Activated T-cell treated with anti-CD3 and anti-CD28 coated beads for 1 hour (primary cell): ENCODE measurements around the gene MTIF2.
"Not testable (repeated sequence)": the region's sequence is repeated elsewhere in the genome, so short reads cannot be mapped to it uniquely, and the experiment has no call there.

ENCODE experiments used
- DNase-seq: peaks from one replicate; pipeline ENCODE4 v3.0.0-alpha.2; 2020; ENCODE audit warnings: low read depth

MTIF2 gene

DNA sequence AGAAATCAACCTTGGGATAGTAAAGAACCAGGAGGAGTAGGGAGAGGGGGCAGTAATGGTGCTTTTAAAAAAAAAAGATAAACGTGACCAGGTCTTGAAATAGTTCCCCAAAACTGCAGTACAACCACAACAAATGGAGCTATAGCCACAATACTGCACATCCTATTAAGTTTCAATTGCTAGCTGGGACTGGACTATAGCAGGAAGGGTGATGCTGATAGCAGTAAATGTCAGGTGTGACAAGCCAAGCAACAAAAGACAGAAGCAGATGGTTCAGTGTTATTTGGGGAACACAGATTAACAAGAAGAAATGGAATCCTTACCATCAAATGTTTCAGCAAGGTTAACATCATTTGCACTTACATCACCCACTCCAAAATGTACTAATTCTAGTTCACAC, 26.4 kb downstream of the MTIF2 start:
- no peak for DNase-seq

GRCh38 chr2:55241582-55241981, 27.4 kb downstream of the MTIF2 start:
- not testable (repeated sequence) for DNase-seq

DNA sequence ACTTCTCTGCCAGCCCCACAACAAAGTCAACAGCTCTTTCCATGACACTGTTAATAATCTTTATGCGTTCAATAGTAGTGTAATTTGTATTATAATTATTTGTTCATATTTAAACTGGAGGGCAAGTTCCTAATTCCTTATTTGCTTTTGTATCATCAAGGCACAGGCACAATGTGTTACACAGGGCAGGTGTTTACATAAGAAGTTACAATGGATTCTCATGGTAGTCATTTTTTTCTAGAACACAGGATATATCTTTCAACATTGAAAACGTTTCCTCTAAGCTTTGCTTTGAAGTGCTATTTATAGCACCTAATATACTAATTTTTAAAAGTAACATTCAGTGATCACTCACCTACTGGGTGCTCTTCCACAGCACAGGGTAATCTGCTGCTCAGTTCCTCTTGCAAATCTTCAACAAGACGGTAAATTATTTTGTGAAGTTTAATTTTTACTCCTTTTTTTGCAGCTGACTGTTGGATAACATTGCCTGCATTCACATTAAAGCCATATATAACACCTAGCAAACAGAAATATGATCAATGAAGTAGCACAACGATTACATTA, 29.3 kb downstream of the MTIF2 start:
- no peak for DNase-seq

DNA sequence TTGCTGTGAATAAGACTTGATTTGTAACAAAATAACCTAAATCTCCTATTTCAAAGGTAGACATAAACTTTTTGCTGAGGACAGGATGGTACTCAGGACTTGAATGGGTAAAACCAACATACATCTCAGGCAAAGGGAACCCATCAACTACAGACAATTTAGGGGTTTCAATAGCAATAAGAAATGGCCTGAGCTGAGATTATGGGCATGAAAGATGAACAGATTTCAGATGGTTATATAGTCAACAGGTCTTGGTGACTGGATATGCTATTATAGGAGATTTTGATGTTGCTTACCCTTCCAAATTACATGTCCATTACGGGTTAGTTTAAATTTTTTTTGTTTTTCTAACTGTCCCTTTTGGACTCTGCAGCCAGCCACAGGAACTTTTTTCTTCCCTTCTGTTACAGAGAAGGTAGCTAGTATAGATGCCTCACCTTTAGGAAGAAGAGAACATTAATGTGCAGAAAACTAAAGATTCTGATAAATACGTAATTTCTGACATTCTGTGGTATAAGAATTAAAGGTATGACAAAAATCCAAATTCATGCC, 32.0 kb downstream of the MTIF2 start:
- no peak for DNase-seq

DNA sequence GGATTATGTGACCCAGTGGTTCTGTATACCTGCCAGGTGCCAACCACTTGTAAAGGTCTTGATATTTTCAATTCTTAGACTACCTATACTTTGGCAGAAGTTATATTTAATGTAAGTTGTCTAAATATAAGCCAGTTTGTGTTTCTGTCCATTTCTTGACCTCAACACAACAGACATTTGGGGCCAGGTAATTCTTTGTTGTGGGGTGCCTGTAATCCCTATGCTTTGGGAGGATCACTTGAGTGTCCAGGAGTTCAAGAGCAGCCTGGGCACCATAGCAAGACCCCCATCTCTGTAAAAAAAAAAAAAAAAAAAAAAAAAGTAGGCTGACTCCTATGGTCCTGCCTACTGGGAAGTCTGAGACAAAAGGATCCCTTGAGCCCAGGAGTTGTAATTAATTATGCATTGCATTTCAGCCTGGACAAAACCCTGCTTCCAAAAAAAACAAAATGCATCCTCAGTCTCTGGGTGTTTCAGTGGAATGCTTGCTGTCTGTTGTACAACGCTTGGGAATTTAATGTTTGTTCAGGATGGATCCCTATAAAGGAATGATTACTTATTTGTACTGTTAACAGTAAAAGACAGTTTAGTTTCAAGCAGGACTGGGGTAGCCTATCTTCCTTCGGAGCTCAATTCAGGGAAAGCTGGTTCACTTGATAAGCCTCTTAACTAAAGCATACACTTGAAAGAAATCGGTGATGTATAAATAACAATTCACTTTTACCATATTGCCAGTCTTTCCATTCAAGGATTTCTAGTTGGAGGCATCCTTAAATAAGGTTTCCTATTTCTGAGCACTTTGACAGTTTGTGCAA, 33.1 kb downstream of the MTIF2 start:
- no peak for DNase-seq

- DNase-seq, result no peak
These were observed 35.4 kb downstream of the MTIF2 start for GRCh38 chr2:55233658-55233940.

DNA sequence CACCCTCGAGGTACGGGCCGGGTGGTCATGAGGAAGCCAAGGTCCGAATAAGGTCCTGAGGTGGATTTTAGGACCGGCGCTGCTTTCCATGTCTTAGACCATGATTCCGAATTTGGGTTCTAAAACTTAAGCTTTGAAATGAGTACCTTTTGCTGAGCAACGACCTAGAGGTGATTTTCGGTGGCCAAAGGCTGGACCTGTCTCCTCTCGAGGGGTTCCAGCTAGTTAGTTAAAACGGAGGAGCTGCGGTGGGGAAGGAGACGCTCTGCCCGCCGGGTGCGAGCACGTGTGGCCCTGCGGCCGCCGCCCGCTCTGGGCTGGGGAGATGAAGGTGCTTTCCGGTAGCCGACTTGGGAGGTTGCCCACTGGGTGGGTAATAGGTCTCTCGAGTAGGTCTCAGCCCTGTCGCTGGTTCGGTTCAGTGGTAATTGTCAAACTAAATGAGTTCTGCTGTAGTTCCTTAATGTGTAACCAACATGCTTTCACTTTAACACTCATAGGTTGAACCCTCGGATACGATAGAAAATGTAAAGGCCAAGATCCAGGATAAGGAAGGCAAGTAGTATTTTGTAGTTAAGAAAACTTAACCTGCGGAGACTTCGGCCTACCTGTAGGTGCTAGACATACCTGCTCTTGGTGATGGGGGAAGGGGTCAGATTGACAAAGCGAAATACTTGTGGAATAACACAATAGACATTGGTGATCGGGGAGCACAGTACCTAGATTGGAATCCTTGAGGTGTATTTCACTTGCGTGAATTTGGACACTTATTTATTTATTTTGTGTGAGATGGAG, 36.0 kb downstream of the MTIF2 start:
- DNase-seq, result peak; percentile 32

- DNase-seq, result peak; percentile 94
These were observed 36.8 kb downstream of the MTIF2 start, which contains the start of the genes CLHC1 and RPS27A for GRCh38 chr2:55232084-55232862. Gene CLHC1 (minus strand): TSS chr2:55232293. CDS start chr2:55222411, 9,882 bp downstream. Gene RPS27A (plus strand): TSS chr2:55232688. CDS start chr2:55232825, 137 bp downstream.

- no peak for DNase-seq
These were observed 37.4 kb downstream of the MTIF2 start for GRCh38 chr2:55231546-55232083.

GRCh38 chr2:55230551-55230950, 38.5 kb downstream of the MTIF2 start:
- no peak for DNase-seq

DNA sequence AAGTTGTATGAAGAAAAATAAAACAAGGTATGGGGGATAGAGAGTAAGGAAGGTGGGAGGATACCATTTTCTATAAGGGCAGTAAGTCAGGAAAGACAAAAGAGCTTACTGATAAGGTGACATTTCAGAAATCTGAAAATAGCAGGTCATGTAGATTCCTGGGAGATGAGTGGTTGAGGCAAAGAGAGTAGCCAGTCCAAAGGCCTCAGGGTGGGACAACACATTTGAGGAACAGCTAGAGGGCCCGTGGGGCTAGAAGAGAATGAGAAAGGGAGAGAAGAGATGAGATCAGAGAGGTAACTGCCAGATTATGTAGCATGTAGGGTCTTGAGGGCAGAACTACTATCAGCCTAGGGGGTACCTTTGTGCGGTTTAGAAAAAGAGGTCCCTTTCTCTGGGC, 39.8 kb downstream of the MTIF2 start:
- DNase-seq, result no peak

GRCh38 chr2:55228226-55228563, 40.8 kb downstream of the MTIF2 start:
- DNase-seq, result no peak

DNA sequence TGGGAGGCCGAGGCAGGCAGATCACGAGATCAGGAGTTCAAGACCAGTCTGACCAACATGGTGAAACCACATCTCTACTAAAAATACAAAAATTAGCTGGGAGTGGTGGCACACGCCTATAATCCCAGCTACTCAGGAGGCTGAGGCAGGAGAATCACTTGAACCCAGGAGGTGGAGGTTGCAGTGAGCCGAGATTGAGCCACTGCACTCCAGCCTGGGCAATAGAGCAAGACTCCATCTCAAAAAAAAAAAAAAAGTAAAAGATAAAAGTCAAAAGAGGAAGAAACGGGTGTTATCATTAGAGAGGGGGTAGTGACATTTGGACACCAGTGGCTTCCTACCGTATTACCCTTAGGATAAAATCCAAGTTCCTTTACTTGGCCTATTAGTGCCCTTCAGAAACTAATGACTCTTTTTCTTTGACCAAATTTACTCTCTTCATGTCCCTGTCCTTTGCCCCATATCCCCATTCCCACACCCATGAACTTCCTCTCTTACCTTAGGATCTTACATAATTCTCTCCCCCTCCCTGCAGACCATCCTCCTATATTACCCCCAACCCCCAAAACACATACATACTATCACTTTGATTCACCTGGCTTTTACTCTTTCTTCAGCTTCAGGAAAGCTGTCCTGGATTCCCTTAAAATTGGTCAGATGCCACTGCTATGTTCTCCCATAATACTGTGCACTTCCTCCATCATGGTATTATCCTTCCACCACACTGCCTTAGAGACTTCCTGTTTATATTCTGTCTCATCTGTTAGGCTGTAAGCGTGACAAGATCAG, 41.4 kb downstream of the MTIF2 start:
- not testable (repeated sequence) for DNase-seq

DNA sequence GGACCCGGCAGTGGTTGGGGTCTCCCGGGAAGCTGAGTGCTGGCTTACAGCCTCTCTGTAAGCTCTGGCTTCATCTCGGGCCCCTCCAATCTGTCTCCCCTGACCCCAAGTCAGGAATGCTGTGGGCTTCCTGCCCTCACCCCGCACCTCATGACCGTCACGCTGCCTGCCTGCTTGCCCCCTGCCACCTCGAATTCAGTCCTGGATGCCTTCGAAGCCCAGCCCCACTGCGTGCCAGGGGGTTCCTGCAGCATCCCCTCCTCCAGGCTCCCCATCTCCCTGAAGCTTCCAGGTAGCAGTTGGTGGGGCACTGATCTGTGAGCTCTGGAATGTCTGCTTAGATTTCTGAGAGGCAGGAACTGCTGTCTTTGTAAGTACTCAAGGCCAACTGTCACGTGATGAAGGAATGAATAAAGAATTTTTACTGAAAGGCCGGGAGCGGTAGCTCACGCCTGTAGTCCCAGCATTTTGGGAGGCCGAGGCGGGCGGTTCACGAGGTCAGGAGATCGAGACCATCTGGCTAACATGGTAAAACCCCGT, 43.5 kb downstream of the MTIF2 start:
- DNase-seq, result no peak

DNA sequence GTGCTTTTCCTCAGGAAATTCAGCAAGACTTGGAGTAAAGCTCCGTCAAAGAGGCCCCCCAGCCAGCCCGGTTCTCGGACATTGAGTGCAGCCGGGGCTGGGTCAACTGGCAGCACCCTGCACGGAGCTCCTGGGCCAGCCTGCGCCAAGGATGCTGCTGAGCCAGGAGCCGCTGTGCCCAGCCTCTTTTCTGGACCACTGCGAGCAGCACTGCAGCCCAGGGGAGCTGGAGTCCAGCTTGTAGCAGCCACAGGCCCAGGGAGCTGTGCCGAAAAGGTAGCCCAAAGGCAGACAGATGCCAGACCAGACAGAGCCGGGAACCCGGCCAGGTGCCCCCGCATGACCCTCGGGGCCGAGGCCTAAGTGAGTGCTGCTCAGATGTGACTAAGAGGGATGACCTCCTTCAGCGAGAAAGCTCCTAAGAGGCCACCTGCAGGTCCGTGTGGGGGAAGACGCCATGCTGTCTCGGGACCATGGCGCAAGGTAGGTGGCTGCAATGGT, 44.2 kb downstream of the MTIF2 start:
- no peak for DNase-seq

- no peak for DNase-seq
These were observed 44.9 kb downstream of the MTIF2 start for GRCh38 chr2:55223958-55224760.

GRCh38 chr2:55213822-55214221, 55.2 kb downstream of the MTIF2 start:
- no peak for DNase-seq

DNA sequence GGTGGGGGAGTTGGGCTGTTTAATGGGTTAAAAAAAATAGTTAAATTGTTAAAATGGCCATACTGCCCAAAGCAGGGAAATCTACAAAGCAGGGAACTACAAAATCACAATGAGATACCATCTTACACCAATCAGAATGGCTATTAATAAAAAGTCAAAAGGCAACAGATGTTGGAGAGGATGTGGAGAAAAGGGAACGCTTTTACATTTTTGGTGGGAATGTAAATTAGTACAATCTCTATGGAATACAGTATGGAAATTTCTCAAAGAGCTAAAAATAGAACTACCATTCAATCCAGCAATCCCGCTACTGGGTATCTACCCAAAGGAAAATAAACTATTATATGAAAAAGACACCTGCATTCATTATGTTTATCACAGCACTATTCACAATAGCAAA, 64.1 kb downstream of the MTIF2 start:
- DNase-seq, result no peak

DNA sequence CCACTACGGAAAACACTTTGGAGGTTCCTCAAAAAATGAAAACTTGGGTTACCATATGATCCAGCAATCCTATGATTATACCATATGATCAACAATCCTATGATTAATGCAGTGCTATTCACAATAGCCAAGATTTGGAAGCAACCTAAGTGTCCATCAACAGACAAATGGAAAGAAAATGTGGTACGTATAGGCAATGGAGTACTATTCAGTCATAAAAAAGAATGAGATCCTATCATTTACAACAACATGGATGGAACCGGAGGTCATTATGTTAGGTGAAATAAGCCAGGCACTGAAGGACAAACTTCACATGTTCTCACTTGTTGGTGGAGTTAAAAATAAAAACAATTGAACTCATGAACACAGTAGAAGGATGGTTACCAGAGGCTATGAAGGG, 64.5 kb downstream of the MTIF2 start:
- DNase-seq, result no peak

GRCh38 chr2:55200416-55200815, 68.6 kb downstream of the MTIF2 start:
- no peak for DNase-seq
